HG03139 (cell line): ENCODE measurements around the gene C11orf98.

Experiments
- ATAC-seq: cut with Tn5 transposase; IDR thresholded peaks from one replicate; pipeline ENCODE4 v1.9.1; 2021; ENCODE audit not compliant: unreplicated experiment

Gene C11orf98

DNA sequence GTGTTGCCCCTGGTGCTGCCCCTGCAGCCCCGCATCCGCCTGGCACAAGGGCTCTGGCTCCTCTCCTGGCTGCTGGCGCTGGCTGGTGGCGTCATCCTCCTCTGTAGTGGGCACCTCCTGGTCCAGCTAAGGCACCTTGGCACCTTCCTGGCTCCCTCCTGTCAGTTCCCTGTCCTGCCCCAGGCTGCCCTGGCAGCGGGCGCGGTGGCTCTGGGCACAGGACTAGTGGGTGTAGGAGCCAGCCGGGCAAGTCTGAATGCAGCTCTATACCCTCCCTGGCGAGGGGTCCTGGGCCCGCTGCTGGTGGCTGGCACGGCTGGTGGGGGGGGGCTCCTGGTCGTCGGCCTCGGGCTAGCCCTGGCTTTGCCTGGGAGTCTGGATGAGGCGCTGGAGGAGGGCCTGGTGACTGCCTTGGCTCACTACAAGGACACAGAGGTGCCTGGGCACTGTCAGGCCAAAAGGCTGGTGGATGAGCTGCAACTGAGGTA lies 51.7 kb downstream of the C11orf98 start:
- no peak for ATAC-seq
